ENCODE measurements around the gene BLMH. TPM values are rescaled to one million over a fixed set of nuclear protein-coding genes. Genes with fewer than 3 reads are reported as not detected.
A peak's percentile ranks its signal among the peaks of the same experiment; 100 is the strongest.

Gene BLMH
- total and polyA plus RNA-seq, 9 of the 15 experiments (the other 6 are each of a cell fraction or from before 2014, with no cell fraction given), result 26.0 to 118 (median 67.3) TPM

- Histone ChIP-seq H3K36me3 (ENCODE audit: control insufficient read depth, insufficient read depth, low read length) (no peaks in the 10 kb centered on the region), H3K9me3 (replicated peaks; ENCODE audit: control insufficient read depth, insufficient read depth, low read depth, low read length) (no peaks in the 10 kb centered on the region), H2AFZ (ENCODE audit: low read depth, low read length) (no peak overlapping the region), H3K9ac (ENCODE audit: insufficient read depth in 1 of 2, low read depth in 2 of 2, low read length in 2 of 2) (no peak overlapping the region), H3K27me3 (ENCODE audit: control insufficient read depth in 2 of 2, insufficient read depth in 2 of 2, low read length in 2 of 2) (no peaks in the 10 kb centered on the region), H3K4me1 (replicated peaks in 1 of 2; ENCODE audit: control insufficient read depth in 2 of 2, insufficient read depth in 2 of 2, low read length in 2 of 2) (peaks cover 14 to 16% of the 10 kb centered on the region in 2 experiments; a peak in 4 of 5 replicates), H3K79me2 (ENCODE audit: control insufficient read depth, insufficient read depth, low read length) (no peaks in the 10 kb centered on the region), H3K4me3 (no peak overlapping the region), H3K9me1 (ENCODE audit: control insufficient read depth, insufficient read depth, low read length) (no peaks in the 10 kb centered on the region), H4K20me1 (replicated peaks; ENCODE audit: control insufficient read depth, insufficient read depth, low read length) (no peaks in the 10 kb centered on the region), H3K27ac (ENCODE audit: extremely low read depth, low read depth, low read length) (no peak overlapping the region), H3K4me2 (ENCODE audit: insufficient read depth, low read length) (peak overlapping the region; percentile 46; the same call in 1 of the 2 replicates)
- intact Hi-C loops (cut with micrococcal nuclease), result no loop called here
- 30% methylated on average over 4 of the region's 4 CpGs for WGBS (ENCODE audit: insufficient coverage, low coverage, missing lambda C conversion rate)
- ChIA-PET CTCF (ENCODE audit: low intra/inter-chr PET ratio) (interaction anchor here (1.0 kb wide), 1 partner anchor 118 kb away, joined by 3 read pairs; no protein-coding TSS in a partner anchor), POLR2A (interaction anchor here (0.6 to 2.3 kb wide), 3 partner anchors 16 to 87 kb away, joined by 3 to 11 read pairs (median 4); no protein-coding TSS in a partner anchor)
- FAIRE-seq, result peak; percentile 56
- peak; percentile 28; the same call in 2 of the 3 replicates for ATAC-seq
- BruUV-seq (replicated peaks), result no TSS peak
- in situ Hi-C loops (cut with MboI), result no loop called here
- no peak for DNase-seq (ENCODE audit: extremely low read depth in 1 of 4, low spot score in 3 of 4)
- TF ChIP-seq MYC (IDR thresholded peaks at IDR 0.05; ENCODE audit: low read depth, low read length) (no peak), MYC (CRISPR knock-in tag; IDR thresholded peaks at IDR 0.05; ENCODE audit: borderline replicate concordance, low read depth) (no peak), MEF2D (tag; conservative IDR thresholded peaks at IDR 0.05; ENCODE audit: low read depth) (no peak), ARID1B (IDR thresholded peaks at IDR 0.05) (no peak; the same call in 1 of the 2 replicates), KDM5B (IDR thresholded peaks at IDR 0.05; ENCODE audit: insufficient replicate concordance, low read depth, low read length) (no peak), NFYB (IDR thresholded peaks at IDR 0.05; ENCODE audit: extremely low read depth, insufficient read length) (no peak), CBX5 (IDR thresholded peaks at IDR 0.05; ENCODE audit: borderline replicate concordance, low read depth) (no peak), ZNF140 (CRISPR knock-in tag; IDR thresholded peaks at IDR 0.05) (no peak), FOSL1 (tag; conservative IDR thresholded peaks at IDR 0.05) (peak; percentile 68), MLLT1 (IDR thresholded peaks at IDR 0.05) (no peak), ZNF24 (IDR thresholded peaks at IDR 0.05) (no peak), SMAD4 (CRISPR knock-in tag; conservative IDR thresholded peaks at IDR 0.05) (no peak), CBFA2T3 (IDR thresholded peaks at IDR 0.05) (peak; percentile 63), JUND (IDR thresholded peaks at IDR 0.05; ENCODE audit: borderline replicate concordance, low read depth, low read length) (peak; percentile 48; the same call in 1 of the 2 replicates), JUND (tag; IDR thresholded peaks at IDR 0.05; ENCODE audit: borderline replicate concordance, low read depth, low read length) (no peak; the same call in 2 of the 3 replicates), ZNF165 (CRISPR knock-in tag; IDR thresholded peaks at IDR 0.05; ENCODE audit: borderline replicate concordance) (no peak), YY1 (IDR thresholded peaks at IDR 0.05; ENCODE audit: borderline replicate concordance in 1 of 3, control insufficient read depth in 1 of 3, extremely low read depth in 1 of 3, insufficient read depth in 3 of 3, insufficient read length in 1 of 3, insufficient replicate concordance in 2 of 3, low read depth in 1 of 3, low read length in 2 of 3) (no peak), U2AF2 (optimal IDR thresholded peaks at IDR 0.05; ENCODE audit: low read depth, low read length) (no peak), PHF8 (IDR thresholded peaks at IDR 0.05; ENCODE audit: borderline replicate concordance, low read length) (no peak), CBFA2T2 (conservative IDR thresholded peaks at IDR 0.05) (peak; percentile 43; the same call in 1 of the 2 replicates), ZFP30 (CRISPR knock-in tag; IDR thresholded peaks at IDR 0.05; ENCODE audit: borderline replicate concordance) (no peak), SNRNP70 (optimal IDR thresholded peaks at IDR 0.05; ENCODE audit: low read depth, low read length) (no peak), ZNF217 (CRISPR knock-in tag; IDR thresholded peaks at IDR 0.05) (no peak), ZNF785 (CRISPR knock-in tag; IDR thresholded peaks at IDR 0.05) (no peak)
These were observed 72.4 kb downstream of the BLMH start for GRCh38 chr17:30219315-30219714.

Data from K562 (cell line).